Stimulated activated CD4-positive, alpha-beta T cell treated with anti-CD3 and anti-CD28 coated beads, Interleukin-2, amount 100 ng/mL, for 4 hours (primary cell): ENCODE measurements around the gene IST1.
"Not testable (repeated sequence)": the region's sequence is repeated elsewhere in the genome, so short reads cannot be mapped to it uniquely, and the experiment has no call there.

Experiments used
- DNase-seq: peaks from one replicate; pipeline ENCODE4 v3.0.0-alpha.2; 2020; ENCODE audit warnings: low read depth

IST1 gene

GRCh38 chr16:71894921-71895678, at the start of gene IST1:
Gene IST1, plus strand, starts transcription at chr16:71895531. Its CDS starts 20,110 bp downstream, at chr16:71915641.
- peak; percentile 98 for DNase-seq

- peak; percentile 87 for DNase-seq
Measured at GRCh38 chr16:71845639-71846430, 49.5 kb upstream of the IST1 start, which contains the start of gene ATXN1L. Gene ATXN1L, plus strand, starts transcription at chr16:71845976. Its CDS starts 3,765 bp downstream, at chr16:71849741.

GRCh38 chr16:71846431-71846830, 48.9 kb upstream of the IST1 start:
- no peak for DNase-seq

- no peak for DNase-seq
Measured at GRCh38 chr16:71847096-71847495, 48.2 kb upstream of the IST1 start.

GRCh38 chr16:71848622-71849021, 46.7 kb upstream of the IST1 start:
- no peak for DNase-seq

- no peak for DNase-seq
Measured at GRCh38 chr16:71851746-71852145, 43.6 kb upstream of the IST1 start.

GRCh38 chr16:71852158-71852557, 43.2 kb upstream of the IST1 start:
- no peak for DNase-seq

GRCh38 chr16:71852561-71852960, 42.8 kb upstream of the IST1 start:
- DNase-seq, result no peak

DNA sequence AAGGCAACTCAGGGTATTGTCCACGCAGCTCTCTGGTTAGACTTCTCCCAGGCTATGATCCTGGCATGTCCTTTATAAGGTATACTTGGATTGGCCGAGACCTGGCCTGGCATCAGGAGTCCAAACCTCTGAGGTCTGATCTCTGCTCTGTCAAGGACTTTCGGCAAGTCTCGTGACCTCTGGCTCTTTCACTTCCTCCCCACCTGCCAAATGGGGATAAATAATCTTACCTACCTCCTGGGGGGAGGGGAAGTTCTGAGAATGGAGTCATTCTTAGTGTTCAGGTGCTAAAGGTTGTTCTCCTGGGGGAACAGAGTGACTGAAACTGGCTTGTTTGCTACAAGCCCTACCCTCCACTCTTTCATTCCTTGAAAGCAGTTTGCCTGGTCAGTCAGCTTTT, 41.9 kb upstream of the IST1 start:
- DNase-seq, result no peak

- DNase-seq, result no peak
Measured at GRCh38 chr16:71854369-71854948, 40.9 kb upstream of the IST1 start.

GRCh38 chr16:71855937-71856662, 39.2 kb upstream of the IST1 start:
- no peak for DNase-seq

DNA sequence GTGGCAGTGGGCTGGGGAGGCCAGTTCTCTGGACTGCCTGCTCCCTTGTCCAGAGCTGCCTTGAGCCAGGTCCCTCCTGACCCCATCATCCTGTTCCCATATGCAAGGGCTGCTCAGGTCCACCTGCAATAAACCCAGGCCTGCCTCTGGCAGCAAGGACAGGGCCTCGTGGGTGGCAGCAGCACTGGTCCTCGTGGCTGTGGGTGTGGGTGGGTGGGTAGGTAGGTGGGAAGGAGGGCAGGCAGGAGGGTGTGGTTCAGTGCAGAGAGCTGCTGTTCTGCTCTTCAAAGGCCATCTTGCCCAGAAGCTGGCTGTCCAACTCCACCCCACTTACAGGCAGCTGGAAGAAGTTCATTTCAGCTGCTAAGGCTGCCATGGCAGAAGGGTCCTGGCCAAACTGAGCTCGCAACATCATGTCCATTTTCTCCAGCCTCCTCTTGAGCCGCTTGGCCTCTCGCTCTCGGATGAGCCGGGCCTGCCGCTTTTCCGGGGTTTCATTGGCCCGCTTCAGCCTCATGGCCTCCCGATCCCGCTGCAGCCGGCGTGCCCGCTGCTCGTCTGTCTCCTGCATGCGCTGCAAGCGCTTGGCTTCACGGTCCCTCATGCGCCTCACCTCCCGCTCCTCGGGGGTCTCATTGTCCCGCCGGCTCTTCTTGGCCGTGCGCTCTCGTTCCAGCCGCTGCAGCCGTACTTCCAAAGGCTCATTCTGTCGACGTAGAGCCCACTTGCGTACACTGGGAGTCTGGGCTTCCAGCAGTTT, 35.4 kb upstream of the IST1 start:
- no peak for DNase-seq

GRCh38 chr16:71863995-71864394, 31.3 kb upstream of the IST1 start:
- DNase-seq, result no peak

DNA sequence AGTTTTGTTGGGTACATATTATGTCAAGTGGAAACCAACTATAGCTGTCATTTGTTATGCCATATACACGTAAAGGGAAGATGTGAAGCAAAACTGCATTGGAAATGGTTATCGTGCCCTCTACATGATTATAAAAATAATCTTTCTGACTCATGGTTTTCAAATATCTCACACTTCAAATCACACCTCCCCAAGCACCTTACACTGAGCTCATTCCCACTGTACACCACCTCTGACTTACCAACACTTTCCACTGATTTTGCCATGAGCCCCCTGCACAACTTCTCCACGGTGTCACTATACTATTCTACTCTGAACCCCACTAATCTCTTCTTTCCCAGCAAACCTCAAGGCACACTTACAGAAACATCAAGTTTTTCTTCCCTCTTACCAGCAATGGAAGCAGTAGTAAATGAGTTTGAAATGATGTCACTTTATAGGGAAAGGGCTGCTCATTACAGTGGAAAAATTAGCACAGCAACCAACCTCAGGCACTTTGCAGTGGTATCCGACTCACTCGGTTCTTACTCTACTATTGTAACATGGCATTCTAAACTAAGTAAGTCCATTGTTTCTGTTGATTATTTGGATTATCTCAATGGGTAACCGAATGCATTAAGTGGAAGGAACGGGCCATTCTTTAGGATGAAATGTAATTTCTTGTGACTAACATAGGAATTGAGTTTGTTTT, 30.0 kb upstream of the IST1 start:
- no peak for DNase-seq

- DNase-seq, result not testable (repeated sequence)
Measured at GRCh38 chr16:71867175-71867574, 28.2 kb upstream of the IST1 start.

- DNase-seq, result no peak
Measured at GRCh38 chr16:71867939-71868338, 27.4 kb upstream of the IST1 start.

DNA sequence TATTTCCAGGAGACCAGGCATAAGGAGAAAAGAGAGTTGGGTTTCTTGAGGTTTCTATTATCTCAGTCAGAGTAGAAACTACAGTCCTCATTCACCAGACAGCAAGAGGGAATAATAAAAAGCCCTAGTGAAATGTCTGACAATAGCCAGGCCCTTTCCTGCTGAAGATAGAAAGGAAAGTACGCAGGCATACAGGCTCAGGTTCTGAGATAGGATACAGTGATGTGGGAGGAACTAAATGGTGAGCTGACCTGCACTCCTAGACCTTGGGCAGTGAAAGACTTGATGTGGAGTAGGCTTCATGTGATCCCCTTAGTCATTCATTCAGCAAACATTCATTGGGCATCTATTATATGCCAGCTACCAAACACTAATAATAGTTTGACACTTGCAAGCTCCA, 26.2 kb upstream of the IST1 start:
- no peak for DNase-seq

DNA sequence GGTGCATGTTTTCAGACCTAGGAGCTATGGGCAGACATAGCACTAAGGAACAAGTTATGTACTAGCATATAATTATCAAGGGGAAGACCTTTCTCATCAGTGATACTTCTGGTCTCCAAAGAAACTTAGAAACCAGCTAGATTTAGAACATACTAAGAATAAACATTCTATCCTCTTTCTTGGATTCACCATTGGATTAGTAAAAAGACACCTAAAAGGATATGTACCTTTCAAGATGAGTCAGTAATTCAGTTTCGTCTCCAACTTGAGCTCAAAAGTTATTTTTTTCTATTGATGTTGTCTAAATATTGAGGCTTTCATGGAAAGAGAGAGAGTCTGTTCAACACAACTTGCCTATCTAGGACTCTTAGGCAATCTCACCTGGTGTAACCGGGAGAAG, 24.5 kb upstream of the IST1 start:
- no peak for DNase-seq

DNA sequence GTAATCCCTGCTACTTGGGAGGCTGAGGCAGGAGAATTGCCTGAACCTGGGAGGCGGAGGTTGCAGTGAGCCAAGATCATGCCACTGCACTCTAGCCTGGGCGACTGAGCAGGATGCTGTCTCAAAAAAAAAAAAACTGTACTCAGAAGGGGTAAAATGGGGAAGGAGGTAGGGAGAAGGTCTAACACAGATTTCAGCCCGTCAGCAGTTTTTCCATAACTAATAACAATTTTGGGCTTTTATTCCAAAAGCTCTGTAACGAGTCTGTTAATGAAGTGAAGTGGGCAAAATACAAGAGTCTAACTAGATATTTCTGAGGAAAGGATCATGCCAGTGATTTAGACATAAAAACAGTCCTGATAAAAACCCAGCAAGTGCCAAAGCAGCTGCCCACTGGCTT, 22.1 kb upstream of the IST1 start:
- DNase-seq, result no peak

GRCh38 chr16:71878911-71879310, 16.4 kb upstream of the IST1 start:
- no peak for DNase-seq

GRCh38 chr16:71880176-71880575, 15.2 kb upstream of the IST1 start:
- no peak for DNase-seq
